Left lung (tissue), 10 donors: ENCODE results near the gene GDI1. TPM values are rescaled to one million over a fixed set of nuclear protein-coding genes. Genes with fewer than 3 reads are reported as not detected.
"Not testable (repeated sequence)": the region's sequence is repeated elsewhere in the genome, so short reads cannot be mapped to it uniquely, and the experiment has no call there.

Experiments
- ATAC-seq: fragments of 200-7000 bp; cut with Tn5 transposase; one replicate; pipeline ENCODE4 v1.9.1; 2020; ENCODE audit warnings: moderate library complexity
- DNase-seq, 4 donors: peaks; one replicate each; pipeline ENCODE4 v3.0.0-alpha.2; 2013 to 2020
- H3K27ac ChIP-seq, 2 donors: fragments of 200-600 bp; sonication (generic) in 1 of 2; one replicate each; pipeline versions ENCODE4 v1.5.0 to v1.8.0; 2020 to 2021
- H3K27me3 ChIP-seq, 2 donors: fragments of 200-600 bp; sonication (generic) in 1 of 2; one replicate each; pipeline versions ENCODE4 v1.5.0 to v1.8.0; 2020 to 2021
- H3K36me3 ChIP-seq, 2 donors: fragments of 200-600 bp; sonication (generic) in 1 of 2; one replicate each; pipeline versions ENCODE4 v1.5.0 to v1.8.0; 2020 to 2021
- H3K4me1 ChIP-seq, 2 donors: fragments of 200-600 bp; one replicate each; pipeline ENCODE4 v1.8.0; 2021
- H3K4me3 ChIP-seq, 2 donors: fragments of 200-600 bp; sonication (generic) in 1 of 2; one replicate each; pipeline versions ENCODE4 v1.5.0 to v1.8.0; 2020 to 2021; ENCODE audit warnings: mild to moderate bottlenecking in 1 of 2
- H3K9me3 ChIP-seq, 2 donors: fragments of 200-600 bp; sonication (generic) in 1 of 2; one replicate each; pipeline versions ENCODE4 v1.5.0 to v1.8.0; 2020 to 2021
- CTCF ChIP-seq, 2 donors: fragments of 200-600 bp; sonication (generic) in 1 of 2; IDR thresholded peaks; one replicate each; pipeline versions ENCODE4 v1.5.0 to v1.8.0; 2021; ENCODE audit warnings: antibody characterized with exemption in 2 of 2
- intact Hi-C, 2 donors: fragments of 100-400 bp; cut with DNase I; formaldehyde crosslinking; loops; one replicate each; pipeline versions ENCODE4 v1.11.2 to v1.14.2; 2022
- polyA plus RNA-seq, 6 donors: library from polyadenylated mRNA; unstranded; fragments of 120-200 nt; gene quantifications; one replicate each; pipeline ENCODE4 v1.2.1, GENCODE V29; 2013; ENCODE audit not compliant: insufficient read length in 6 of 6
- total RNA-seq, 2 donors: library from RNA; stranded (reverse); fragmentation: NEBNext Ultra II Directional; extraction: Animal tissue kit (Norgen Biotek cat#: 25700); gene quantifications; one replicate each; pipeline ENCODE4 v1.2.1, GENCODE V29; 2021
- donor health status: DM: no; HTN: yes; CAD: no.
- donor health status: DM: no; HTN: no; CAD: no.

Gene GDI1
- total and polyA plus RNA-seq, 8 donors = 107 to 163 (median 128) TPM

DNA sequence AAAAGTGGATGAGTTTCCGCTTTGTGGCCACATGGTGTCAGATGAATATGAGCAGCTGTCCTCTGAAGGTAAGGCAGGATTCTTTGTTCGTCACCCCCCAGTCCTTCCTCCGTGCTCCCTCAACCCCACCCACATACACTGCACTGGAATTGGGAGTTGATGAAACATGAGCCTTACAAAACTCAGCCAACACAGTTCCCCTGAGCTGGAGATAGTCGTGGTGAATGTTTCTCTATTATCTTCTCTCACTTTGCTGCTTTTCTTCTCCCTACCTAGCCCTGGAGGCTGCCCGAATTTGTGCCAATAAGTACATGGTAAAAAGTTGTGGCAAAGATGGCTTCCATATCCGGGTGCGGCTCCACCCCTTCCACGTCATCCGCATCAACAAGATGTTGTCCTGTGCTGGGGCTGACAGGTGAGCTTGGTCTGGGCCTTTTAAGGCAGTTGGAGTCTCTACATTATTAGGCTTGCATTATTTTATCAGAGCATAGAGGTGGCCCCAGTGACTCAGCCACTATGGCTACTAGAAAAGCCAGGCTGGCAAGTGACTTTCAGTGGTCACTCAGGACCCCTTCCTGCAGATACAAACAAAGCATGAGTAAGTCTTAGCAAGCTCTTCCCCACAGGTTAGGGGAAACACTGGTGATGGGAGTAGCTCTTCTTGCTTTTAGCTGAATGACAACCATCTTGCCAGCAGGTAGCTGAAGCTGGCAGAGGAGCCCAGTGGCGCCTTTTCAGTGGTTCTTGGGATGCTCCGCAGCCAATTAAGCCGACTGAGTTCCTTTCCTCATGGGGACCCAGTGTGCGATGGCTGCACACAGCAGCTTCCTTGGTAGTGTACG lies 37.2 kb upstream of the GDI1 start:
- ATAC-seq = no peak
- Histone ChIP-seq H3K4me1 (peaks cover 0 to 14% of the 10 kb centered on the region in 2 donors), H3K36me3 (peaks cover 0 to 48% of the 10 kb centered on the region in 2 donors), H3K27me3 (no peaks in the 10 kb centered on the region), H3K9me3 (no peaks in the 10 kb centered on the region), H3K27ac (peak overlapping the region; percentile 96 to 98), H3K4me3 (peak overlapping the region; percentile 43 to 56)
- no peak for TF ChIP-seq CTCF (IDR thresholded peaks at IDR 0.05)
- intact Hi-C loops = no loop called here
- DNase-seq = no peak

- Histone ChIP-seq H3K4me3 (peak overlapping the region in 1 of 2 donors; percentile 56), H3K36me3 (peaks cover 0 to 54% of the 10 kb centered on the region in 2 donors), H3K4me1 (peaks cover 0 to 14% of the 10 kb centered on the region in 2 donors)
- H3K27me3 ChIP-seq, H3K27ac ChIP-seq, ATAC-seq, H3K9me3 ChIP-seq, DNase-seq, intact Hi-C loops: not testable (repeated sequence)
Measured at GRCh38 chrX:154400369-154400817, 36.6 kb upstream of the GDI1 start.

DNA sequence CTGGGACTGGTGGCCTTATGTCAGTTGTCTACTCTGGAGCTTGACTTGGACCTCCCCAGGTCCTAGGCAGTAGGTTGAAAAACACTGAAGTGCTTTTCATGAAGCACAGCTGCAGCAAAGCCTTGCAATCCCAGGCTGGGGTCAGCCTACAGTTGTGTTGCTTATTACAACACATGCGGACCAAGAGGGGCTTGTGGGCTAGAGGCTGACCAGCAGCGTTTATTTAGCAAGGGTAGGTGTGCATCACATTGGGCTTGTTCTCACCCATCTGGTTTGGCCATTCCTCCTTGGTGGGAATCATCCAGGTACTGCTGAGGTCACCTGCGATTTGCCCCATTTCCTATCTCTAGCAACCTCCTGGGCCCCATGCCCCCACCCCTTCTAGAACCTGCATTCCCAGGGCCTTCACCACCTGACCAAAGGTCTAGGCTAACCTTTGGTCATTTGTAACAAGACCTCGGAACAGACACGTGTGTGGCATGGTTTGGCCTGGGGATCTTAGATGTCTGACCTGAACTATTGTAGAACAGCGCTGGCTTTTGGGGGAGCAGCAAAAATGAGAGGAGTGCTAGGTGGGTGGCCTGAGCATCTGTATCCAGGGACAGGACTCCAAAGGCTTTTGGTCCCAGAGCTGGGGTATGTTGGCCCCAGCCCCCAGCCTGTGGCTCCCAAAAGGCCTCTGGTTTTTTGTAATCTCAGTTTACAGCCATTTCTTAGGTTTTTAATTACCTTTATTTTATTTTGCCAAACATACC lies 35.7 kb upstream of the GDI1 start:
- intact Hi-C loops = no loop called here
- H3K4me3 ChIP-seq = no peak overlapping the region
- ATAC-seq (no peak), DNase-seq (no peak)
- no peak overlapping the region for H3K27ac ChIP-seq
- H3K4me1 ChIP-seq = peaks cover 0 to 14% of the 10 kb centered on the region in 2 donors
- TF ChIP-seq CTCF (IDR thresholded peaks at IDR 0.05) = no peak
- H3K36me3 ChIP-seq = peaks cover 0 to 54% of the 10 kb centered on the region in 2 donors
- no peaks in the 10 kb centered on the region for H3K27me3 ChIP-seq
- H3K9me3 ChIP-seq = no peaks in the 10 kb centered on the region

GRCh38 chrX:154401918-154402621 lies 34.9 kb upstream of the GDI1 start:
- no peak for TF ChIP-seq CTCF (IDR thresholded peaks at IDR 0.05)
- Histone ChIP-seq H3K27me3 (no peaks in the 10 kb centered on the region), H3K36me3 (peaks cover 0 to 54% of the 10 kb centered on the region in 2 donors), H3K9me3 (no peaks in the 10 kb centered on the region), H3K4me1 (peaks cover 0 to 16% of the 10 kb centered on the region in 2 donors), H3K4me3 (no peak overlapping the region), H3K27ac (no peak overlapping the region)
- intact Hi-C loops = no loop called here
- ATAC-seq (no peak), DNase-seq (no peak)

DNA sequence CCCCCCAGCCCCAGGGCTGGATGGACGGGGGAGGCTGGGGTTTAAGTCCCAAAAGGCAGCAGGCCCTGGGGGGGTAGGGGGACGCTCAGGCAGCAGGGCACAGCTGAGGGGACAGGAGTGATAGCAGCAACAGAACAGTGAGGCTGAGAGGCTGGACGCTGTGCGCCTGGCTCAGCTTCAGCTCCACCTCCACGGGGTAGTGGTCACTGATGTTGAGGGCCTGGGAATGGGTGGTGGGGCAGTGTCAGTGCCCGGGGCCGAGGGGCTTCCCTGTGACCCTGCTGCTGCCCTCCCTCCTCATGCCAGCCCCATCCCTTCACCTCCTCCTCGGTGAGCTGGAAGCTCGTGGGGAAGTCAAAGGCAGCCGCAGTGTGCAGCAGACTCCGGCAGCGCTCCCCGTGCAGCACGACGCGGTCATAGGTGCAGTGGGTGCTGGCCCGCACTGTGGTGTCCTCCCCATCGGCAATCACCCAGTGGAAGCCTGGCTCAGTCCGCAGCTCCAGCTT lies 34.3 kb upstream of the GDI1 start:
- Histone ChIP-seq H3K4me3 (no peak overlapping the region), H3K36me3 (peaks cover 0 to 54% of the 10 kb centered on the region in 2 donors), H3K4me1 (peaks cover 0 to 21% of the 10 kb centered on the region in 2 donors), H3K9me3 (no peaks in the 10 kb centered on the region), H3K27ac (no peak overlapping the region), H3K27me3 (no peaks in the 10 kb centered on the region)
- ATAC-seq (no peak), DNase-seq (no peak)
- TF ChIP-seq CTCF (IDR thresholded peaks at IDR 0.05) = no peak
- intact Hi-C loops = no loop called here
